Middle frontal gyrus (tissue), 1 donor: ENCODE data around the gene TLE6.
"Not testable (repeated sequence)": the region's sequence is repeated elsewhere in the genome, so short reads cannot be mapped to it uniquely, and the experiment has no call there.

ENCODE experiments used
- DNase-seq: peaks from one replicate; pipeline ENCODE4 v3.0.0-alpha.2; 2015; ENCODE audit warnings: low spot score; ENCODE audit errors: extremely low spot score

TLE6 gene

GRCh38 chr19:3027292-3027691 is 49.9 kb downstream of the TLE6 start:
- no peak for DNase-seq

- DNase-seq: no peak
Measured at GRCh38 chr19:3027981-3028304, 50.6 kb downstream of the TLE6 start.

GRCh38 chr19:3028305-3029064 is 51.1 kb downstream of the TLE6 start:
- no peak for DNase-seq

- DNase-seq: no peak
Measured at GRCh38 chr19:3029065-3029923, 51.9 kb downstream of the TLE6 start, which contains the start of gene TLE2. Gene TLE2, minus strand, starts transcription at chr19:3029280. Its CDS starts 376 bp downstream, at chr19:3028904.

GRCh38 chr19:3031607-3031867 is 54.2 kb downstream of the TLE6 start:
- DNase-seq: no peak

GRCh38 chr19:3033595-3034405 is 56.4 kb downstream of the TLE6 start:
- no peak for DNase-seq

GRCh38 chr19:3034406-3034655 is 57.0 kb downstream of the TLE6 start:
- DNase-seq: no peak

GRCh38 chr19:3034656-3035541 is 57.5 kb downstream of the TLE6 start:
- no peak for DNase-seq

- DNase-seq: peak; percentile 99
Measured at GRCh38 chr19:3035542-3036118, 58.3 kb downstream of the TLE6 start.

GRCh38 chr19:3036119-3036976 is 59.0 kb downstream of the TLE6 start:
- peak; percentile 87 for DNase-seq

- not testable (repeated sequence) for DNase-seq
Measured at GRCh38 chr19:3036977-3037544, 59.7 kb downstream of the TLE6 start.

GRCh38 chr19:3038214-3038613 is 60.9 kb downstream of the TLE6 start:
- no peak for DNase-seq

GRCh38 chr19:3039125-3039524 is 61.8 kb downstream of the TLE6 start:
- DNase-seq: no peak

- DNase-seq: no peak
Measured at GRCh38 chr19:3039641-3040077, 62.3 kb downstream of the TLE6 start.

GRCh38 chr19:3041327-3041726 is 64.0 kb downstream of the TLE6 start:
- no peak for DNase-seq

GRCh38 chr19:3041761-3042620 is 64.6 kb downstream of the TLE6 start:
- DNase-seq: no peak

GRCh38 chr19:3042621-3043267 is 65.4 kb downstream of the TLE6 start:
- DNase-seq: no peak
